Measurements from ENCODE around the gene MRGPRD. TPM values are rescaled to one million over a fixed set of nuclear protein-coding genes. Genes with fewer than 3 reads are reported as not detected.

Gene MRGPRD
- total and polyA plus RNA-seq, 10 of the 15 experiments (the other 5 are each of a cell fraction or from before 2014, with no cell fraction given) = not detected

GRCh38 chr11:69005183-69005630 is 24.4 kb upstream of the MRGPRD start:
- SMC1A ChIA-PET (ENCODE audit: uncharacterized antibody, unreplicated experiment) = no interaction called here
- no peak overlapping the region for H3K4me2 ChIP-seq (ENCODE audit: control insufficient read depth, insufficient read depth)

More at GRCh38 chr11:69005183-69005630, 24.4 kb upstream of the MRGPRD start:
- Histone ChIP-seq H4K20me1 (ENCODE audit: control insufficient read depth, insufficient read depth) (no peaks in the 10 kb centered on the region), H3K79me2 (ENCODE audit: control insufficient read depth, insufficient read depth, low read length) (no peaks in the 10 kb centered on the region), H3K27me3 (replicated peaks in 1 of 2; ENCODE audit: control insufficient read depth in 2 of 2, insufficient read depth in 2 of 2, low read length in 1 of 2) (peaks cover 3 to 4% of the 10 kb centered on the region in 2 experiments; a peak in 3 of 4 replicates), H3K4me1 (ENCODE audit: control insufficient read depth, insufficient read depth, low read length) (no peaks in the 10 kb centered on the region; the same call in 1 of the 2 replicates), H3K27ac (ENCODE audit: control insufficient read depth, insufficient read depth) (no peak overlapping the region), H3K9me3 (replicated peaks; ENCODE audit: control insufficient read depth, insufficient read depth, low read length) (no peaks in the 10 kb centered on the region), H2AFZ (ENCODE audit: control insufficient read depth, low read depth, low read length) (no peak overlapping the region), H3K4me3 (no peak overlapping the region), H3K9ac (ENCODE audit: control insufficient read depth, insufficient read depth, low read length) (no peak overlapping the region), H3K36me3 (ENCODE audit: control insufficient read depth in 2 of 2, insufficient read depth in 2 of 2, low read length in 1 of 2) (no peaks in the 10 kb centered on the region)
- RAD21 ChIA-PET (ENCODE audit: unreplicated experiment) = no interaction called here
- no peak for TF ChIP-seq CEBPZ (IDR thresholded peaks at IDR 0.05; ENCODE audit: low read depth, low read length)
- TF ChIP-seq SKIL (IDR thresholded peaks at IDR 0.05; ENCODE audit: low read depth, poor library complexity, severe bottlenecking) = no peak
- no peak for TF ChIP-seq SIX5 (IDR thresholded peaks at IDR 0.05; ENCODE audit: low read depth, low read length, severe bottlenecking)
- TF ChIP-seq TCF3 (IDR thresholded peaks at IDR 0.05; ENCODE audit: borderline replicate concordance, insufficient read depth, low read depth, low read length) = no peak
- TF ChIP-seq MYC (IDR thresholded peaks at IDR 0.05; ENCODE audit: insufficient read depth, insufficient read length, insufficient replicate concordance, low read length, severe bottlenecking) = no peak
- TF ChIP-seq SRF (IDR thresholded peaks at IDR 0.05; ENCODE audit: low read depth in 2 of 2, low read length in 2 of 2) = no peak
- TF ChIP-seq POLR2AphosphoS2 (IDR thresholded peaks at IDR 0.05; ENCODE audit: low read depth, low read length) = no peak
- TF ChIP-seq NFXL1 (IDR thresholded peaks at IDR 0.05; ENCODE audit: borderline replicate concordance) = no peak
- no peak for TF ChIP-seq BCL11A (IDR thresholded peaks at IDR 0.05; ENCODE audit: low read depth, low read length)
- DNase-seq (ENCODE audit: low read depth, low spot score) = no peak
- no peak for ATAC-seq
- CTCF ChIA-PET = no interaction called here
- 73% methylated on average over 27 of the region's 27 CpGs for WGBS (ENCODE audit: insufficient coverage, insufficient replicate concordance, low lambda C conversion rate, missing lambda C conversion rate)
- POLR2A ChIA-PET = no interaction called here
- in situ Hi-C loops (cut with MboI) (no loop called here), intact Hi-C loops (cut with micrococcal nuclease; ENCODE audit: unreplicated experiment) (no loop called here)
- FAIRE-seq = no peak
- no TSS peak for BruUV-seq (replicated peaks)

All from GM12878 (cell line).